Trophoblast cell (in vitro differentiated cells and primary cell): Measurements from ENCODE around the gene EXD3.

ENCODE experiments used
- DNase-seq, 2 donors: peaks; one replicate each; pipeline ENCODE4 v3.0.0-alpha.2; 2016
- H2AFZ ChIP-seq: 2 replicates; pipeline ENCODE4 v1.6.1; 2013; ENCODE audit warnings: low read length, moderate library complexity, mild to moderate bottlenecking; ENCODE audit not compliant: insufficient read depth, poor library complexity
- H2AK5ac ChIP-seq: 2 replicates; pipeline ENCODE4 v1.6.1; 2013; ENCODE audit warnings: mild to moderate bottlenecking, low read length
- H2BK120ac ChIP-seq: 2 replicates; pipeline ENCODE4 v1.6.1; 2013; ENCODE audit warnings: low read length, mild to moderate bottlenecking, moderate library complexity; ENCODE audit not compliant: insufficient read depth, poor library complexity
- H2BK12ac ChIP-seq: 2 replicates; pipeline ENCODE4 v1.6.1; 2013; ENCODE audit warnings: mild to moderate bottlenecking, low read length, moderate library complexity
- H2BK5ac ChIP-seq: 2 replicates; pipeline ENCODE4 v1.6.1; 2013; ENCODE audit warnings: low read length, low read depth, moderate library complexity, mild to moderate bottlenecking; ENCODE audit not compliant: poor library complexity
- H3K14ac ChIP-seq: 2 replicates; pipeline ENCODE4 v1.6.1; 2013; ENCODE audit warnings: mild to moderate bottlenecking, low read length
- H3K18ac ChIP-seq: 2 replicates; pipeline ENCODE4 v1.6.1; 2013; ENCODE audit warnings: mild to moderate bottlenecking, low read length
- H3K23ac ChIP-seq: 2 replicates; pipeline ENCODE4 v1.6.1; 2013; ENCODE audit warnings: low read length
- H3K27ac ChIP-seq: 2 replicates; pipeline ENCODE4 v1.5.1; 2013; ENCODE audit warnings: low read depth, mild to moderate bottlenecking, inconsistent platforms, low read length, moderate library complexity
- H3K27me3 ChIP-seq: 2 replicates; pipeline ENCODE4 v1.6.1; 2013; ENCODE audit warnings: inconsistent platforms, mild to moderate bottlenecking, low read length, moderate library complexity; ENCODE audit not compliant: insufficient read depth
- H3K36me3 ChIP-seq, 2 experiments: 1 replicate in 1 of 2; 2 replicates in 1 of 2; pipeline ENCODE4 v1.6.1; 2013; ENCODE audit warnings: low read length in 2 of 2, mild to moderate bottlenecking in 2 of 2, moderate library complexity in 1 of 2; ENCODE audit not compliant: insufficient read depth in 2 of 2, control insufficient read depth in 1 of 2
- H3K4ac ChIP-seq: 2 replicates; pipeline ENCODE4 v1.6.1; 2013; ENCODE audit warnings: low read depth, mild to moderate bottlenecking, low read length, moderate library complexity
- H3K4me1 ChIP-seq, 2 experiments: 1 replicate in 1 of 2; 2 replicates in 1 of 2; pipeline ENCODE4 v1.6.1; 2013; ENCODE audit warnings: low read length in 2 of 2, mild to moderate bottlenecking in 2 of 2, moderate library complexity in 1 of 2; ENCODE audit not compliant: insufficient read depth in 2 of 2, control insufficient read depth in 1 of 2
- H3K4me2 ChIP-seq: 2 replicates; pipeline ENCODE4 v1.6.1; 2013; ENCODE audit warnings: inconsistent platforms, mild to moderate bottlenecking, low read length, moderate library complexity
- H3K4me3 ChIP-seq: 2 replicates; pipeline ENCODE4 v1.5.1; 2013; ENCODE audit warnings: mild to moderate bottlenecking, low read depth, low read length, inconsistent platforms
- H3K79me1 ChIP-seq: one replicate; pipeline ENCODE4 v1.6.1; 2013; ENCODE audit warnings: low read length
- H3K79me2 ChIP-seq: 2 replicates; pipeline ENCODE4 v1.6.1; 2013; ENCODE audit warnings: low read length, mild to moderate bottlenecking; ENCODE audit not compliant: control insufficient read depth, insufficient read depth, poor library complexity
- H3K9ac ChIP-seq: 2 replicates; pipeline ENCODE4 v1.6.1; 2013; ENCODE audit warnings: mild to moderate bottlenecking, low read length
- H3K9me3 ChIP-seq: 2 replicates; pipeline ENCODE4 v1.6.1; 2013; ENCODE audit warnings: low read depth, mild to moderate bottlenecking, control low read depth, inconsistent platforms, low read length; ENCODE audit not compliant: insufficient read depth
- H4K12ac ChIP-seq: 2 replicates; pipeline ENCODE4 v1.6.1; 2013; ENCODE audit warnings: low read depth, mild to moderate bottlenecking, low read length, moderate library complexity
- H4K8ac ChIP-seq: 2 replicates; pipeline ENCODE4 v1.6.1; 2013; ENCODE audit warnings: low read depth, mild to moderate bottlenecking, low read length, moderate library complexity
- H4K91ac ChIP-seq: one replicate; pipeline ENCODE4 v1.6.1; 2013; ENCODE audit warnings: low read depth, mild to moderate bottlenecking, low read length, moderate library complexity
- WGBS: extraction: QIAGEN DNeasy Blood & Tissue Kit; methylation state at CpG from one replicate; pipeline ENCODE4 v1.1.7; 2013; ENCODE audit warnings: missing lambda C conversion rate; ENCODE audit not compliant: insufficient read length, insufficient coverage; ENCODE audit errors: extremely low coverage; 5-methylcytosine and 5-hydroxymethylcytosine counted together

The EXD3 gene

DNA sequence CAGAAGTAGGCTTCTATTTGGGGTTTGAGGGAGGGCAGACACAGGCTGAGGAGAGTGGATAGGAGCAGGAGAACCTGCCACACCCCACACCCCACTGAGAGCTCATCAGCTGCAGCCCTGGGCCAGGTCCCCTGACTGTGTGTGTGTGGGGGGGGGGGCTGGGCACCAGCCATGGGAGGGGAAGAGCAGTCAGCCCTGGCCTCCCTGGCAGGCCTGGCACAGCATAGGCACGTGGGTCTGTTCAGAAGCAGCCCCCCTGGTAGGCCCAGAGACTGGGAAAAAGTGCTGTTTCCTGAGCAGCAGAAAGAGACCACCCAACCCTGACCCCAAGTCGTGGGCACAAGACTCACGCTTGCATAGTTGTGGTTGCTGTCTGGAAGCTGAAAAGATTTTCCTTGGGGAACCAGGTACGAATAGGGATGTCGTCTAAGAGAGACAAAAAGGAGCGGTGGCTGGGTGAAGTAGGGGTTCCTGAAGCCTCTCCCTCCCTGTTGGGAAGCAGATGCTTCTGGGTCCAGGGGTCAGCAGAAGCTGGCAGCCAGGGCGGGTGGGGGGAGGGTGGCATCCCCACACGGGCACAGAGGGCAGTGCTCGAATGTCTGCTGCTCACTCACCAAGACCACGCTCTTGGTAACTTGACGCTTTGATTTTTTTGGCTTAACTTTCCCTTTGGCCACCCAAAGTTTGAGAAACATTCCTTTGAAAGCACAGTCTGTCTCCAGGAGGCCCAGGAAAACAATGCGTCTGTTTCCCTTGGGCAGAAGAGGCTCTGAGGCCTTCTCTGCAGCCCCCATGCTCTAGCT is 33.3 kb upstream of the EXD3 start:
- Histone ChIP-seq H3K18ac (no peak overlapping the region), H3K4ac (no peak overlapping the region), H4K12ac (no peak overlapping the region), H3K36me3 (peaks cover 13 to 28% of the 10 kb centered on the region in 2 experiments), H3K79me2 (peaks cover 4% of the 10 kb centered on the region), H3K27me3 (no peaks in the 10 kb centered on the region), H3K4me2 (no peak overlapping the region), H4K8ac (no peak overlapping the region), H3K4me1 (peaks cover 20 to 27% of the 10 kb centered on the region in 2 experiments), H3K14ac (no peak overlapping the region), H3K9ac (no peak overlapping the region), H3K9me3 (peaks cover 2% of the 10 kb centered on the region), H3K23ac (no peak overlapping the region), H3K27ac (no peak overlapping the region), H2BK120ac (no peak overlapping the region), H2BK5ac (no peak overlapping the region), H3K79me1 (peaks cover 12% of the 10 kb centered on the region), H2AFZ (no peak overlapping the region), H4K91ac (no peak overlapping the region), H3K4me3 (no peak overlapping the region), H2AK5ac (no peak overlapping the region), H2BK12ac (no peak overlapping the region)
- WGBS, result no CpG with 5 or more reads among the region's 12 CpGs
- no peak for DNase-seq

- H3K36me3 ChIP-seq, result peaks cover 13 to 28% of the 10 kb centered on the region in 2 experiments
- WGBS, result no CpG with 5 or more reads among the region's 18 CpGs
These were observed 32.5 kb upstream of the EXD3 start for GRCh38 chr9:137455359-137455991.

DNA sequence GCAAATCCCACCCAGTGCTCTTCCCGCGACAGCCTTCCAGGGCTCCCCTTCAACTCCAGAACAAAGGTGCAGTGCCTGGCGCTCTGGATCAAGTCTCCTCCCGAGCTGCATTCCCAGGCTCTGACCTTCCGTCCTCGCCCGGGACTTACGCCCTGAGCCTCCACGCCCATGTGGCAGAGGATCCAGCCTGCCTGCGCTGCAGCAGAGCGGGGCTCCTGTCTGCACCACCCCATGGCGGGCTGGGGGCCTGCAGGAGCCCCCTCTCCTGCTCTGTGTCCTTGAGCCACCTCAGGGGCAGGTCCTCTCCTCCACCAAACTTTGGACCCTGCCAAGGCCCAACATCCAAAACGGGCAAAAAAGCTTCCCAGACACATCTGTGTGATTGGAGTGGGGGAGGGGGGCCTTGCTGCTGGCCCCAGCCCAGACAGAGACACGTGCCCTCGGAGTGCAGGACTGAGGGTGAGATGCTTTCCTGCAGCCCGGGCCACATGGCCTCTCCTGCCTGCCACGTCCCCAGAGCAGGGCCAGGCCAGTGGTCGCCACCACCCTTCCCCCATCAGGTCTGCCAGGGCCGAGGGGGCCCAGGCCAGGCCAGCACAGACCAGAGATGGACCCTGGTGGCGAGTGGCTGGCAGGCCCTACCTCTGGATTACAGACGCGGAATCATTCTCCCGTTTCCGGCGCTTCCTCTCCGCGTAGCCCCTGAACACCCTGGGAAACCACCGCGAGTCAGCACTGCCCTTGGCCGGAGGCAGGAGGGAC is 31.8 kb upstream of the EXD3 start:
- WGBS, result no CpG with 5 or more reads among the region's 30 CpGs
- no peak overlapping the region for H2BK5ac ChIP-seq
- no peak overlapping the region for H4K91ac ChIP-seq
- peak overlapping the region; percentile 2 for H4K12ac ChIP-seq
- H2AFZ ChIP-seq, result no peak overlapping the region
- H3K4me3 ChIP-seq, result peak overlapping the region; percentile 49
- peak overlapping the region; percentile 51 for H3K4me2 ChIP-seq
- peaks cover 2% of the 10 kb centered on the region for H3K9me3 ChIP-seq
- no peak overlapping the region for H2BK12ac ChIP-seq
- H3K79me2 ChIP-seq, result peaks cover 4% of the 10 kb centered on the region
- H3K79me1 ChIP-seq, result peaks cover 12% of the 10 kb centered on the region
- H2BK120ac ChIP-seq, result no peak overlapping the region
- H3K18ac ChIP-seq, result no peak overlapping the region
- peak overlapping the region; percentile 27 for H2AK5ac ChIP-seq
- H3K27ac ChIP-seq, result no peak overlapping the region
- no peak overlapping the region for H3K14ac ChIP-seq
- H3K4ac ChIP-seq, result no peak overlapping the region
- H3K9ac ChIP-seq, result no peak overlapping the region
- H3K36me3 ChIP-seq, result peaks cover 15 to 28% of the 10 kb centered on the region in 2 experiments
- no peak for DNase-seq
- no peaks in the 10 kb centered on the region for H3K27me3 ChIP-seq
- H3K23ac ChIP-seq, result no peak overlapping the region
- H4K8ac ChIP-seq, result peak overlapping the region; percentile 1
- H3K4me1 ChIP-seq, result peaks cover 20 to 27% of the 10 kb centered on the region in 2 experiments

More at GRCh38 chr9:137455359-137455991, 32.5 kb upstream of the EXD3 start:
- Histone ChIP-seq H3K14ac (no peak overlapping the region), H4K12ac (peak overlapping the region; percentile 2), H4K8ac (no peak overlapping the region), H3K4me3 (no peak overlapping the region), H3K9ac (no peak overlapping the region), H3K23ac (no peak overlapping the region), H3K27ac (no peak overlapping the region), H2BK120ac (no peak overlapping the region), H2BK12ac (no peak overlapping the region), H3K9me3 (peaks cover 2% of the 10 kb centered on the region), H3K4me1 (peaks cover 20 to 27% of the 10 kb centered on the region in 2 experiments), H2AK5ac (no peak overlapping the region), H3K4ac (no peak overlapping the region), H3K79me2 (peaks cover 4% of the 10 kb centered on the region), H4K91ac (no peak overlapping the region), H2AFZ (no peak overlapping the region), H3K18ac (no peak overlapping the region), H3K4me2 (no peak overlapping the region), H2BK5ac (no peak overlapping the region), H3K79me1 (peaks cover 12% of the 10 kb centered on the region), H3K27me3 (no peaks in the 10 kb centered on the region)
- no peak for DNase-seq

DNA sequence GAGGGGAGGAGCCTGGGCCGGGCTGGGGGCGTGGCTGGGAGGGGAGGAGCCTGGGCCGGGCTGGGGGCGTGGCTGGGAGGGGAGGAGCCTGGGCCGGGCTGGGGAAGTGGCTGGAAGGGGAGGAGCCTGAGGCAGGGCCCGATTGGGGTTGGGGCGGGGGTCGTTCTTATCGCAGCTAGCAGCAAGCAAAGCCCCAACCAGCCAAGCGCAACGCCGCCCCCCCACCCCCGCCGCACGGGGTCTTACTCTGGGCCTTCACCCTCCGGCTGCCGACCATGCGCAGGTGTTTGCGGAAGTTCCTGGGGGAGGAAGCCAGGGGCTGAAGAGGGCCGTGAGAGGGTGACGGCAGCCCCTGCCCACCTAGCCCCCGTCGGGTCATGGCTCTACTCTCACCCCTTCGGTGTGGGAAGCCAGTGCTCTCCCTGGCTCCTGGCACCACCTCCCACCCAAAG is 31.2 kb upstream of the EXD3 start:
- Histone ChIP-seq H3K9ac (no peak overlapping the region), H3K4me3 (peak overlapping the region; percentile 49)
- no CpG with 5 or more reads among the region's 24 CpGs for whole genome bisulfite sequencing

More for the DNA sequence above, 31.2 kb upstream of the EXD3 start:
- Histone ChIP-seq H2AFZ (no peak overlapping the region), H3K27me3 (no peaks in the 10 kb centered on the region), H3K36me3 (peaks cover 20 to 33% of the 10 kb centered on the region in 2 experiments), H3K14ac (no peak overlapping the region), H3K79me2 (peaks cover 2% of the 10 kb centered on the region), H2BK5ac (no peak overlapping the region), H2BK12ac (no peak overlapping the region), H2AK5ac (peak overlapping the region; percentile 27), H3K18ac (no peak overlapping the region), H4K12ac (no peak overlapping the region), H4K8ac (peak overlapping the region; percentile 1), H3K79me1 (peaks cover 8% of the 10 kb centered on the region), H4K91ac (no peak overlapping the region), H3K4me1 (peaks cover 17 to 24% of the 10 kb centered on the region in 2 experiments), H3K27ac (no peak overlapping the region), H3K9me3 (peaks cover 2% of the 10 kb centered on the region), H3K23ac (no peak overlapping the region), H3K4ac (no peak overlapping the region), H2BK120ac (no peak overlapping the region), H3K4me2 (peak overlapping the region; percentile 51)
- DNase-seq, result no peak
